Sigmoid colon (tissue), 7 donors: ENCODE data around the gene CBFA2T3. TPM values are rescaled to one million over a fixed set of nuclear protein-coding genes. Genes with fewer than 3 reads are reported as not detected.

Experiments used
- DNase-seq: peaks from one replicate; pipeline ENCODE4 v3.0.0-alpha.2; 2019
- H3K27ac ChIP-seq, 4 donors: fragments of 200-600 bp; sonication (generic); one replicate each; pipeline ENCODE4 v1.5.1; 2016 to 2019; ENCODE audit warnings: mild to moderate bottlenecking in 1 of 4
- H3K27me3 ChIP-seq, 3 donors: fragments of 200-600 bp; sonication (generic); one replicate each; pipeline ENCODE4 v1.5.1; 2019; ENCODE audit warnings: mild to moderate bottlenecking in 1 of 3
- H3K36me3 ChIP-seq, 4 donors: fragments of 200-600 bp; sonication (generic); one replicate each; pipeline ENCODE4 v1.5.1; 2016 to 2019
- H3K4me1 ChIP-seq, 4 donors: fragments of 200-600 bp; sonication (generic); one replicate each; pipeline ENCODE4 v1.5.1; 2017 to 2019
- H3K4me3 ChIP-seq, 4 donors: fragments of 200-600 bp; sonication (generic); one replicate each; pipeline ENCODE4 v1.5.1; 2017 to 2019; ENCODE audit warnings: mild to moderate bottlenecking in 2 of 4, moderate library complexity in 1 of 4
- H3K9me3 ChIP-seq, 4 donors: fragments of 200-600 bp in 3 of 4; sonication (generic) in 3 of 4; one replicate each; pipeline versions ENCODE4 v1.5.1 to v1.6.1; 2013 to 2019
- EP300 ChIP-seq, 4 donors: sonication (generic); formaldehyde crosslinking; IDR thresholded peaks; one replicate each; pipeline ENCODE4 v1.6.1; 2017; ENCODE audit warnings: antibody characterized with exemption in 4 of 4
- POLR2A ChIP-seq, 2 donors: fragments of 450-650 bp; IDR thresholded peaks; one replicate each; pipeline ENCODE4 v1.6.1; 2016; ENCODE audit warnings: antibody characterized with exemption in 2 of 2, mild to moderate bottlenecking in 2 of 2, moderate library complexity in 2 of 2
- POLR2AphosphoS5 ChIP-seq, 4 donors: sonication (generic); formaldehyde crosslinking; IDR thresholded peaks; one replicate each; pipeline ENCODE4 v1.6.1; 2017; ENCODE audit warnings: antibody characterized with exemption in 4 of 4
- WGBS, 2 donors: extraction: QIAGEN DNeasy Blood & Tissue Kit; methylation state at CpG; one replicate each; pipeline ENCODE4 v1.1.7; 2013; 5-methylcytosine and 5-hydroxymethylcytosine counted together
- intact Hi-C: fragments of 100-400 bp; cut with DNase I; formaldehyde crosslinking; loops from one replicate; pipeline ENCODE4 v1.15.1; 2023
- polyA plus RNA-seq, 3 donors: library from polyadenylated mRNA; stranded (reverse); fragments of 200-250 nt; gene quantifications; one replicate each; pipeline ENCODE4 v1.2.3, GENCODE V29; 2013
- total RNA-seq, 4 donors: library from RNA; depleted of rRNA; stranded (reverse); fragments of >200 nt; gene quantifications; one replicate each; pipeline ENCODE4 v1.1.0, GENCODE V29; 2016
- TF ChIP-seq, protein P1 (sequence below), 4 experiments: fragments of 450-650 bp in 3 of 4; fragments of 200-600 bp in 1 of 4; IDR thresholded peaks; one replicate each; pipeline ENCODE4 v1.5.1; 2016 to 2019; ENCODE audit warnings: antibody characterized with exemption in 4 of 4, mild to moderate bottlenecking in 3 of 4, moderate library complexity in 2 of 4
- donor health status: healthy with polysubstance abuse.
- donor health status: Bipolar disorder and iron deficiency.
- donor health status: healthy.

The CBFA2T3 gene
- total and polyA plus RNA-seq, 7 donors = 0.95 to 26.8 (median 4.3) TPM

DNA sequence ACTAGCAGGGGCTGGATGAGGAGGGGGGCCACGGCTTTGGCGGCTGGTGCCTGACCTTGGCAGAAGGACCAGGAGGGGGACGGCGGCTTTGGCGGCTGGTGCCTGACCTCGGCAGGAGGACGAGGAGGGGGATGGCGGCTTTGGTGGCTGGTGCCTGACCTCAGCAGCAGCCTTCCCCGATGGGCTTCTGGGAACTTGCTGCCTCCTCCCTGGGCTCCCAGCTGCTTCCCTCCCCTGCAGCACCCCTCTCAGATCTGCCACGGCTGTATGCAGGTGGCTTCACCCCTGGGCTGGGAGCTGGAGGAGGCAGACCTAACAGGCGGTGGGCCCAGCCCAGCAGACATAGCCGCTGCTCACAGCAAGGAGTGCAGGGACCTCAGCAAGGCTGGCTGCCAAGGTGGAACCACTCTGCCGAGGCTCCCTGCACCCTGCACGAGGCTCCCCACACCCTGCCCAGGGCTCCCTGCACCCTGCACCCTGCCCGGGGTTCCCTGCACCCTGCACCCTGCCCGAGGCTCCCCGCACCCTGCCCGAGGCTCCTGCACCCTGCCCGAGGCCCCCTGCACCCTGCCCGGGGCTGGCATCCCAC, 38.4 kb upstream of the CBFA2T3 start:
- no peak for TF ChIP-seq POLR2A (IDR thresholded peaks at IDR 0.05)
- TF ChIP-seq, protein P1, sequence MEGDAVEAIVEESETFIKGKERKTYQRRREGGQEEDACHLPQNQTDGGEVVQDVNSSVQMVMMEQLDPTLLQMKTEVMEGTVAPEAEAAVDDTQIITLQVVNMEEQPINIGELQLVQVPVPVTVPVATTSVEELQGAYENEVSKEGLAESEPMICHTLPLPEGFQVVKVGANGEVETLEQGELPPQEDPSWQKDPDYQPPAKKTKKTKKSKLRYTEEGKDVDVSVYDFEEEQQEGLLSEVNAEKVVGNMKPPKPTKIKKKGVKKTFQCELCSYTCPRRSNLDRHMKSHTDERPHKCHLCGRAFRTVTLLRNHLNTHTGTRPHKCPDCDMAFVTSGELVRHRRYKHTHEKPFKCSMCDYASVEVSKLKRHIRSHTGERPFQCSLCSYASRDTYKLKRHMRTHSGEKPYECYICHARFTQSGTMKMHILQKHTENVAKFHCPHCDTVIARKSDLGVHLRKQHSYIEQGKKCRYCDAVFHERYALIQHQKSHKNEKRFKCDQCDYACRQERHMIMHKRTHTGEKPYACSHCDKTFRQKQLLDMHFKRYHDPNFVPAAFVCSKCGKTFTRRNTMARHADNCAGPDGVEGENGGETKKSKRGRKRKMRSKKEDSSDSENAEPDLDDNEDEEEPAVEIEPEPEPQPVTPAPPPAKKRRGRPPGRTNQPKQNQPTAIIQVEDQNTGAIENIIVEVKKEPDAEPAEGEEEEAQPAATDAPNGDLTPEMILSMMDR (IDR thresholded peaks at IDR 0.05) = no peak
- no peak for TF ChIP-seq POLR2AphosphoS5 (IDR thresholded peaks at IDR 0.05)
- no peak for TF ChIP-seq EP300 (IDR thresholded peaks at IDR 0.05)
- intact Hi-C loops = no loop called here
- no peak overlapping the region for H3K27ac ChIP-seq
- peak; percentile 59 for DNase-seq
- no peaks in the 10 kb centered on the region for H3K4me1 ChIP-seq
- 76 to 79% methylated on average over 20 of the region's 20 CpGs for WGBS, 2 donors
- no peaks in the 10 kb centered on the region for H3K36me3 ChIP-seq
- no peak overlapping the region for H3K4me3 ChIP-seq
- H3K27me3 ChIP-seq = peaks cover 0 to 51% (median 6%) of the 10 kb centered on the region in 3 donors
- H3K9me3 ChIP-seq = no peaks in the 10 kb centered on the region

DNA sequence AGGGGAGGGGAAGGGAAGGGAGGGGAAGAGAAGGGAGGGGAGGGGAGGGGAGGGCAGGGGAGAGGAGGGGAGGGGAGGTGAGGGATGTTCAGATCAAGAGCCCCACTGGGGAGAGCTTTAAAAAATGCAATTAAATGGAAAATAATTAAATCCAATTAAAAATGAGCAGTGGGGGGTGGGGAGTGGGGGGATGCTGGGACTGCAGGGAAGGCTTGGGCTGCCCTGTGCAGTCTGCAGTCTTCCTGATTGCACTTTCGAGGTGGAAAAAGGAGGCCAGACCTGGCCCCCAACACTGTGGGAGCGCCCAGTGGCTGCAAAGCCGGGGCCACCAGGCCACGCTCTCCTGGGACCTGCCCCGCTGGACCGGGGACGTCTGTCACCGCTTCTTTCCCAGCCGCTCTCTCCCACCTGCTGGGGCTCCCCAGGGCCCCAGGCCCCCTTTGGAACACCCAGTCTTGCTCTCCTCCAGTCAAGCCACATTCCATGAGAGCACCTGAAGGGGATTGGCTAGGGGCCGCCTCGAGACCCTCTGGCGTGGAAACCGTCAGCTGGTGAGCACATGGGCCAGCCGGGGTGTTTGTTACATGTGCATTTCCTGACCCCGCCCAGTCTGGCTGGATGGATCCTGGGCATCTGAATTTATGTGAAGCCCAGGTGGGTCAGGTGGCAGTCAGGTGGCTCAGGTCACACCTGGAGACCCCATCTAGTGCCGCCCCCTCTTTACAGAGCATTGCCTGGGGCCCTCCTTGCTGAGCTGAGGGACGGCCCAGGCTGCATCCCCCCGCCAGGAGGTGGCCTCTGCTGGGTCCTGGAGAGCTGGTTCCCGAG, 37.6 kb upstream of the CBFA2T3 start:
- Histone ChIP-seq H3K4me1 (no peaks in the 10 kb centered on the region), H3K36me3 (no peaks in the 10 kb centered on the region), H3K4me3 (no peak overlapping the region), H3K9me3 (no peaks in the 10 kb centered on the region), H3K27ac (no peak overlapping the region), H3K27me3 (peaks cover 0 to 51% (median 6%) of the 10 kb centered on the region in 3 donors)
- peak; percentile 60 for DNase-seq
- intact Hi-C loops = no loop called here
- WGBS, 2 donors = 68 to 74% methylated on average over 19 of the region's 19 CpGs
- TF ChIP-seq EP300 (IDR thresholded peaks at IDR 0.05) (no peak), POLR2AphosphoS5 (IDR thresholded peaks at IDR 0.05) (no peak), POLR2A (IDR thresholded peaks at IDR 0.05) (no peak)
- TF ChIP-seq, protein P1 (IDR thresholded peaks at IDR 0.05) = no peak

DNA sequence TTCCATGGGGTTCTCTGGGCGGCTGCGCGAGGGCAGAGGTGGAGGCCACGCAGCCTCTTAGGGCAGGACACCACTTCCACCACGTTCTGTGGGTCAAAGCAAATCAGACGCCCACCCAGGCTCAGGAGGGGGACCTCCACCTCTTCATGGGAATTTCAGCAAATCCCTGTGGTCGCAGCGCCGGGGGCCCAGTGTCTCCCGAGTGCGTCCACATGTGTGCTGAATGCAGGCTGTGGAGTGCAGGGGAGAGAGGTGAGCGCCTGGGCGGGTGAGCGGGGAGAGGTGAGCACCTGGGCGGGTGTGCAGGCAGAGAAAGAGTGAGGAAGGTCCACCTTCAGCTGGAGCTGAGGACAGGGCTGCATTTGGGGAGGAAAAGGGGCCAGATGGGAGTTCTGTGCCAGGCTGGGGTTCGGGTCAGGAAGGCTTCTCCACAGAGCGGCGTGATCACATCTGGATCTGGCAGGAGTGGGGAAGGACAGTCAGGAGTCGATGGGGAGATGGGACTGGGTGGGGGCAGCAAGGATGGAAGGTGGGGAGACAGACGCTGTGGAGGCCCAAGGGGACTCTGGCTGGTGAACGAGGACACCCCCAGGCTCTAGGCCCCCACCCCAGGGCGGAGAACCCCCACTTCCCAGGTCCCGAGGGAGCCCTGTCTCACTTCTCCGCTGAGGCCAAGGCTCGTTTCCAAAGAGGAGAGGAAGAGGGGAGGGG, 36.8 kb upstream of the CBFA2T3 start:
- Histone ChIP-seq H3K36me3 (no peaks in the 10 kb centered on the region), H3K9me3 (no peaks in the 10 kb centered on the region), H3K27me3 (peaks cover 0 to 51% (median 6%) of the 10 kb centered on the region in 3 donors), H3K27ac (no peak overlapping the region), H3K4me3 (no peak overlapping the region), H3K4me1 (no peaks in the 10 kb centered on the region)
- TF ChIP-seq EP300 (IDR thresholded peaks at IDR 0.05) = no peak
- no peak for TF ChIP-seq POLR2AphosphoS5 (IDR thresholded peaks at IDR 0.05)
- 67 to 68% methylated on average over 23 to 25 of the region's 25 CpGs for WGBS, 2 donors
- intact Hi-C loops = no loop called here
- peak; percentile 47 for DNase-seq

DNA sequence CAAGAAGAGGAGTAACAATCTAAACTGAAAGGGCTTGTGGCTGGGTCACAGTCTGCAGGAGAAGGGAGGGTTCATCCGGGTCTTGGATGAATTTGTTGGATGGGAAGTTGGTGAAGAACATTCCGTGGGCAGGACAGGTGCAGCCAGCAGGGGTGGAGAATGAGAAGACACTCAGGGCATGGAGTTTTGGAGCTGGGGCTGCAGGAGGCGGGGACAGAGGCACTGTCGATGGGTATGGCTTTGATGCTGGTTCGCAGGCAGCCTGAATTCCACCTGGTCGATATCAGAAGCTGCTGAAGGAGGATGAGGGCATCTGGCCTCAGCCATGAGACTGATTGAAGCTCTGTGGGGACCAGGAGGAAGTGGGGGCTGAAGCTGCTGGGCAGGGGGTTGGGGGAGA, 36.1 kb upstream of the CBFA2T3 start:
- no peaks in the 10 kb centered on the region for H3K9me3 ChIP-seq
- no peak overlapping the region for H3K4me3 ChIP-seq
- peak; percentile 26 for DNase-seq
- no peaks in the 10 kb centered on the region for H3K36me3 ChIP-seq
- 67 to 72% methylated on average over 6 of the region's 6 CpGs for WGBS, 2 donors
- no peak overlapping the region for H3K27ac ChIP-seq
- no peak for TF ChIP-seq POLR2AphosphoS5 (IDR thresholded peaks at IDR 0.05)
- peaks cover 0 to 47% (median 6%) of the 10 kb centered on the region in 3 donors for H3K27me3 ChIP-seq
- no peaks in the 10 kb centered on the region for H3K4me1 ChIP-seq
- intact Hi-C loops = no loop called here

DNA sequence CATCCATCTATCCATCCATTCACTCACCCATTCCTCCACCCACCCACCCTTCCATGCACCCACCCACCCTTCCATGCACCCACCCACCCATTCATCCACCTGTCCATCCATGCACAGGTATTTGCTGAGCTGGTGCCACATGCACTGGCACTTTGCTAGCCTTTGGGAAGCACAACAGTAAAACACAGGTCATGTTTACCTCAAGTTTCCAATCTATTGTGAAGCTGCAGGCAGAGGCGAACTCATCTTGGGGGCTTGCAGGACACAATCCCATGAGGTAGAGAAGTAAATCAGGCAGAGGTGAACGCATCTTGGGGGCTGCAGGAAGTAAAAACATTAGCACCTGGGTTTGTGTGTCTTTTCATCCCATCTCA, 35.6 kb upstream of the CBFA2T3 start:
- H3K27ac ChIP-seq = no peak overlapping the region
- peaks cover 0 to 47% (median 10%) of the 10 kb centered on the region in 3 donors for H3K27me3 ChIP-seq
- H3K4me1 ChIP-seq = no peaks in the 10 kb centered on the region
- no peak for DNase-seq
- TF ChIP-seq, protein P1 (IDR thresholded peaks at IDR 0.05) = no peak
- TF ChIP-seq POLR2AphosphoS5 (IDR thresholded peaks at IDR 0.05) (no peak), POLR2A (IDR thresholded peaks at IDR 0.05) (no peak), EP300 (IDR thresholded peaks at IDR 0.05) (no peak)
- 72 to 75% methylated on average over 2 of the region's 2 CpGs for WGBS, 2 donors
- no peak overlapping the region for H3K4me3 ChIP-seq
- no peaks in the 10 kb centered on the region for H3K36me3 ChIP-seq
- intact Hi-C loops = no loop called here
- no peaks in the 10 kb centered on the region for H3K9me3 ChIP-seq
